MM.1S (cell line): ENCODE results near the gene FAXDC2.

Source experiments
- EZH2 ChIP-seq: fragments of 300-600 bp; sonication (generic); optimal IDR thresholded peaks from 2 replicates; pipeline ENCODE3; 2017; ENCODE audit warnings: low read depth, mild to moderate bottlenecking, antibody characterized with exemption, low read length, mixed read lengths
- EZH2phosphoT487 ChIP-seq: fragments of 300-600 bp; sonication (generic); IDR thresholded peaks from 2 replicates; pipeline ENCODE4 v1.6.1; 2018; ENCODE audit warnings: antibody characterized with exemption, low read length
- TF ChIP-seq, protein P1 (sequence below): fragments of 300-600 bp; sonication (generic); IDR thresholded peaks from 2 replicates; pipeline ENCODE4 v1.5.1; 2016; ENCODE audit warnings: antibody characterized with exemption, low read length, mixed read lengths

- TF ChIP-seq, protein P1, sequence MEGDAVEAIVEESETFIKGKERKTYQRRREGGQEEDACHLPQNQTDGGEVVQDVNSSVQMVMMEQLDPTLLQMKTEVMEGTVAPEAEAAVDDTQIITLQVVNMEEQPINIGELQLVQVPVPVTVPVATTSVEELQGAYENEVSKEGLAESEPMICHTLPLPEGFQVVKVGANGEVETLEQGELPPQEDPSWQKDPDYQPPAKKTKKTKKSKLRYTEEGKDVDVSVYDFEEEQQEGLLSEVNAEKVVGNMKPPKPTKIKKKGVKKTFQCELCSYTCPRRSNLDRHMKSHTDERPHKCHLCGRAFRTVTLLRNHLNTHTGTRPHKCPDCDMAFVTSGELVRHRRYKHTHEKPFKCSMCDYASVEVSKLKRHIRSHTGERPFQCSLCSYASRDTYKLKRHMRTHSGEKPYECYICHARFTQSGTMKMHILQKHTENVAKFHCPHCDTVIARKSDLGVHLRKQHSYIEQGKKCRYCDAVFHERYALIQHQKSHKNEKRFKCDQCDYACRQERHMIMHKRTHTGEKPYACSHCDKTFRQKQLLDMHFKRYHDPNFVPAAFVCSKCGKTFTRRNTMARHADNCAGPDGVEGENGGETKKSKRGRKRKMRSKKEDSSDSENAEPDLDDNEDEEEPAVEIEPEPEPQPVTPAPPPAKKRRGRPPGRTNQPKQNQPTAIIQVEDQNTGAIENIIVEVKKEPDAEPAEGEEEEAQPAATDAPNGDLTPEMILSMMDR, result no peak
- no peak for TF ChIP-seq EZH2phosphoT487
- TF ChIP-seq EZH2, result no peak
Observed at GRCh38 chr5:154801083-154801482, 49.3 kb downstream of the FAXDC2 start.
